Right lobe of liver (tissue), 6 donors: ENCODE measurements around the gene TMEM119. TPM values are rescaled to one million over a fixed set of nuclear protein-coding genes. Genes with fewer than 3 reads are reported as not detected.

Source experiments
- ATAC-seq, 4 donors: fragments of 200-7000 bp; cut with Tn5 transposase; one replicate each; pipeline ENCODE4 v1.9.1; 2020; ENCODE audit warnings: mild to moderate bottlenecking in 4 of 4, moderate library complexity in 4 of 4
- DNase-seq, 3 donors: peaks; one replicate each; pipeline ENCODE4 v3.0.0-alpha.2; 2020
- H3K27ac ChIP-seq, 3 donors: fragments of 200-600 bp; one replicate each; pipeline ENCODE4 v1.8.0; 2022
- H3K27me3 ChIP-seq, 2 donors: fragments of 200-600 bp; one replicate each; pipeline ENCODE4 v1.8.0; 2022
- H3K36me3 ChIP-seq, 4 donors: fragments of 200-600 bp; sonication (generic) in 1 of 4; one replicate each; pipeline versions ENCODE4 v1.5.1 to v1.8.0; 2017 to 2022; ENCODE audit warnings: control low read depth in 1 of 4
- H3K4me1 ChIP-seq, 4 donors: fragments of 200-600 bp; sonication (generic) in 1 of 4; one replicate each; pipeline versions ENCODE4 v1.5.1 to v1.8.0; 2017 to 2022; ENCODE audit warnings: control low read depth in 1 of 4
- H3K4me3 ChIP-seq, 3 donors: fragments of 200-600 bp; one replicate each; pipeline ENCODE4 v1.8.0; 2022
- H3K9me3 ChIP-seq, 4 donors: fragments of 200-600 bp; sonication (generic) in 1 of 4; one replicate each; pipeline versions ENCODE4 v1.5.1 to v1.8.0; 2017 to 2022; ENCODE audit warnings: control low read depth in 1 of 4
- POLR2A ChIP-seq: fragments of 450-650 bp; IDR thresholded peaks from one replicate; pipeline ENCODE4 v1.6.1; 2017; ENCODE audit warnings: antibody characterized with exemption, mild to moderate bottlenecking
- WGBS: methylation state at CpG from one replicate; pipeline ENCODE4 v1.1.6; 2018; ENCODE audit warnings: low coverage, low lambda C conversion rate; ENCODE audit not compliant: insufficient coverage; ENCODE audit errors: missing lambda C conversion rate; 5-methylcytosine and 5-hydroxymethylcytosine counted together
- intact Hi-C, 2 donors: fragments of 100-400 bp; cut with DNase I; formaldehyde crosslinking; loops; one replicate each; pipeline versions ENCODE4 v1.11.2 to v1.14.1; 2022
- total RNA-seq, 6 experiments: library from RNA; depleted of rRNA in 2 of 6; stranded (reverse); fragments of >200 nt in 2 of 6; fragmentation: NEBNext Ultra II Directional in 3 of 6; extraction: Animal tissue kit (Norgen Biotek cat#: 25700) in 3 of 6; gene quantifications; one replicate each; pipeline versions ENCODE4 v1.1.0 to v1.2.4, GENCODE V29; 2016 to 2023
- TF ChIP-seq, protein P1 (sequence below), 4 donors: fragments of 200-600 bp in 3 of 4; fragments of 450-650 bp in 1 of 4; IDR thresholded peaks; one replicate each; pipeline versions ENCODE4 v1.5.1 to v1.8.0; 2016 to 2022; ENCODE audit warnings: antibody characterized with exemption in 4 of 4, mild to moderate bottlenecking in 2 of 4
- donor health status: DM: no; HTN: yes; CAD: no.
- donor health status: DM: no; HTN: no; CAD: no.
- donor health status: DM: no; HTN: no; CAD: no.
- donor health status: DM: no; HTN: yes; CAD: no.
- donor health status: DM: no; HTN: yes; CAD: no.

TMEM119 gene
- total RNA-seq, 6 experiments from 2014 or later: 0.09 to 0.38 (median 0.22) TPM; not detected in 2

DNA sequence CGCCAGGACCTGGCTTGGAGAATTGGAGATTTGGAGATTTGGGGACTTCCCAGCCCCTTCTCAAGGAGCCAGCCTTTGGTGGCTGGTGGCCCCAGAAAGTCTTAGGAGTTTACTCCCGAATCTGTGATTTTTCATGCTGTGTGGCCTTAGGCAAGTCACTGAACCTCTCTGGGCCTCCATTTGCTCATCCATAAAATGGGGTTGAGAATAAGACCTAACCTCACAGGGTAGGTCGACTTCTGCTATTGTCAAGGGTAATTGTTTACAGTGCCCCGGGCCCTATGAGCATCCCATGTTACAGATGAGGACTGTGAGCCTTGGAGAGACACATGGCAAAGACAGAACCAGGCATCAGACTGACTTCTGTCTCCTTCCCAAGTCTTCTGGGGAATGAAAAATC, 16.2 kb upstream of the TMEM119 start:
- Histone ChIP-seq H3K4me3 (no peak overlapping the region), H3K9me3 (no peaks in the 10 kb centered on the region), H3K27ac (no peak overlapping the region), H3K27me3 (no peaks in the 10 kb centered on the region), H3K4me1 (no peaks in the 10 kb centered on the region), H3K36me3 (no peaks in the 10 kb centered on the region)
- whole genome bisulfite sequencing: 63% methylated on average over 4 of the region's 4 CpGs
- DNase-seq (no peak), ATAC-seq (no peak)
- intact Hi-C loops: loop anchor here (5.0 kb wide), 2 partner anchors 37 to 47 kb away; no protein-coding TSS in a partner anchor
- no peak for TF ChIP-seq POLR2A
- TF ChIP-seq, protein P1, sequence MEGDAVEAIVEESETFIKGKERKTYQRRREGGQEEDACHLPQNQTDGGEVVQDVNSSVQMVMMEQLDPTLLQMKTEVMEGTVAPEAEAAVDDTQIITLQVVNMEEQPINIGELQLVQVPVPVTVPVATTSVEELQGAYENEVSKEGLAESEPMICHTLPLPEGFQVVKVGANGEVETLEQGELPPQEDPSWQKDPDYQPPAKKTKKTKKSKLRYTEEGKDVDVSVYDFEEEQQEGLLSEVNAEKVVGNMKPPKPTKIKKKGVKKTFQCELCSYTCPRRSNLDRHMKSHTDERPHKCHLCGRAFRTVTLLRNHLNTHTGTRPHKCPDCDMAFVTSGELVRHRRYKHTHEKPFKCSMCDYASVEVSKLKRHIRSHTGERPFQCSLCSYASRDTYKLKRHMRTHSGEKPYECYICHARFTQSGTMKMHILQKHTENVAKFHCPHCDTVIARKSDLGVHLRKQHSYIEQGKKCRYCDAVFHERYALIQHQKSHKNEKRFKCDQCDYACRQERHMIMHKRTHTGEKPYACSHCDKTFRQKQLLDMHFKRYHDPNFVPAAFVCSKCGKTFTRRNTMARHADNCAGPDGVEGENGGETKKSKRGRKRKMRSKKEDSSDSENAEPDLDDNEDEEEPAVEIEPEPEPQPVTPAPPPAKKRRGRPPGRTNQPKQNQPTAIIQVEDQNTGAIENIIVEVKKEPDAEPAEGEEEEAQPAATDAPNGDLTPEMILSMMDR (IDR thresholded peaks at IDR 0.05): no peak

DNA sequence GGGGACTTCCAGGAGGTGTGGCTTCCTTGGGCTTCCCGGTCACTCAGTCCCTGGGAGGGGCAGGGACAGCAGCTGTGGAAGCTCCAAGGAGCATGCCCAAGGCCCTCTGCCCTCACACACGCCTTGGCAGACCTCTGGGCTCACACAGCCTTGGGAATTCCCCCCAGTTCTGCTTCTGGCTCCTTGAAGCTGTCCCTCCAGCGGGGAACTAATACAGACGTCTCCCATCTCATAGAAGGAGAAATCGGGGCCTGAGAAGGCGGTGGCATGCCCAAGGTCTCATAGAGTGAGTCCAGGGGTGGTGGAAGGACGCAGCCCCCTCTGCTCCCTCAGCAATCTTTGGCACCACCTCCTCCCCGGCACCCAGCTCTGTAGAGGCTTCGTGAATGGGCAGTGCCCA, 15.7 kb upstream of the TMEM119 start:
- 40% methylated on average over 4 of the region's 9 CpGs for WGBS
- Histone ChIP-seq H3K36me3 (no peaks in the 10 kb centered on the region), H3K4me3 (no peak overlapping the region), H3K27me3 (no peaks in the 10 kb centered on the region), H3K4me1 (no peaks in the 10 kb centered on the region), H3K27ac (no peak overlapping the region), H3K9me3 (no peaks in the 10 kb centered on the region)
- intact Hi-C loops: loop anchor here (5.0 kb wide), 2 partner anchors 36 to 46 kb away; no protein-coding TSS in a partner anchor
- ATAC-seq (peak in 2 of 4 donors; percentile 5 to 38), DNase-seq (no peak)
- no peak for TF ChIP-seq POLR2A
- TF ChIP-seq, protein P1 (IDR thresholded peaks at IDR 0.05): no peak

DNA sequence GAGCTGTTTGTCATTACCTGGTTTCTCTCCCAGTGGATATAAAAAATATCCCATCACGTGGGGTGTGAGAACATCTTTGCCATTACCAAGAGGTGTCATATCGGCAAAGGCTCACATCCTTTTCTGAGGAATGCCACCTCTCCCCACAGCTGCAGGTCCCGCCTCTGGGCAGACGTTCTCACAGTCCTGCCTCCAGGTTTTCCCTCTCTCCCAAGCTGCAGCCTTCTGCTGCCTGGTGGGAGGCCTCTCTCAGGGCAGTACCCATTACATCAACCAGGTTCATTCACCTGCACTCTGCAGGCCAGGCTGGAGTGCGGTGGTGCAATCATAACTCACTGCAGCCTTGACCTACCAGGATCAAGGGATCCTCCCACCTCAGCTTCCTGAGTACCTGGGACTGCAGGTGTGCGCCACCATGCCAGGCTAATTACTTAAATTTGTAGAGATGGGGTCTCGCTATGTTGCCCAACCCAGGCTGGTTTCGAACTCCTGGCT, 15.0 kb upstream of the TMEM119 start:
- no peaks in the 10 kb centered on the region for H3K4me1 ChIP-seq

DNA sequence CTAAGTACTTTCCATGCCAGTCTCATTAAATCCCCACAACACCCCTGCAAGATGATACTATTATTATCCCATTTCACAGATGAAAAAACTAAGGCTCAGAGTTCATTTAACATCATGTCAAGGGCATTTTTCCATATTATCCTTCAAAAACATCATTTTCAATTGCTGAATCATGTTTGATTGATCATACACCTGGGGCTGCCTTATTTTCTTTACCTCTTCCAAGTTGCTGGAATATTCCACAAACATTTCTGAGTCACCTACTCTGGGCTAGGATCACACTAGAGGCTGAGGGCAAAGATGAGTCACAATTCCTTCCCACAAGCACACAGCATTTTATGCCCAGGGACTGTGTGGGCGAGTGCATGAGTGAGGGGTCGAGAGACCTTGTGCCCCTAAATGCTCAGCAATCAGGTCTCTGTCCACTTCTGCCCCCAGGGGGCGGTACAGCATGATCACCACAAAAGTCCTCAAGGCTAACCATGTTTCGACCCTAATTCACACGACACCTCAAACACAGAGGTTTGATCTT, 14.1 kb upstream of the TMEM119 start:
- H3K27me3 ChIP-seq: no peaks in the 10 kb centered on the region
- H3K9me3 ChIP-seq: no peaks in the 10 kb centered on the region
- H3K27ac ChIP-seq: no peak overlapping the region
- 28% methylated on average over 4 of the region's 5 CpGs for WGBS
- intact Hi-C loops: loop anchor here (5.0 kb wide), 2 partner anchors 35 to 45 kb away; no protein-coding TSS in a partner anchor
- ATAC-seq (peak in 2 of 4 donors; percentile 25 to 68), DNase-seq (no peak)
- H3K4me3 ChIP-seq: no peak overlapping the region
- H3K4me1 ChIP-seq: no peaks in the 10 kb centered on the region
- TF ChIP-seq POLR2A: no peak
- TF ChIP-seq, protein P1 (IDR thresholded peaks at IDR 0.05): peak; percentile 9 to 28 (median 21)
- H3K36me3 ChIP-seq: no peaks in the 10 kb centered on the region

More for the DNA sequence above, 15.0 kb upstream of the TMEM119 start:
- Histone ChIP-seq H3K27ac (no peak overlapping the region), H3K36me3 (no peaks in the 10 kb centered on the region), H3K9me3 (no peaks in the 10 kb centered on the region), H3K4me3 (no peak overlapping the region), H3K27me3 (no peaks in the 10 kb centered on the region)
- intact Hi-C loops: loop anchor here (5.0 kb wide), 2 partner anchors 36 to 46 kb away; no protein-coding TSS in a partner anchor
- ATAC-seq (peak in 1 of 4 donors; percentile 39), DNase-seq (no peak)
- 72% methylated on average over 4 of the region's 8 CpGs for WGBS
- TF ChIP-seq, protein P1 (IDR thresholded peaks at IDR 0.05): no peak
- no peak for TF ChIP-seq POLR2A
